Ammon's horn (tissue), 1 donor: ENCODE data around the gene HJURP.

Source experiments
- DNase-seq: peaks from one replicate; pipeline ENCODE4 v3.0.0-alpha.2; 2016; ENCODE audit warnings: low spot score

HJURP gene

DNA sequence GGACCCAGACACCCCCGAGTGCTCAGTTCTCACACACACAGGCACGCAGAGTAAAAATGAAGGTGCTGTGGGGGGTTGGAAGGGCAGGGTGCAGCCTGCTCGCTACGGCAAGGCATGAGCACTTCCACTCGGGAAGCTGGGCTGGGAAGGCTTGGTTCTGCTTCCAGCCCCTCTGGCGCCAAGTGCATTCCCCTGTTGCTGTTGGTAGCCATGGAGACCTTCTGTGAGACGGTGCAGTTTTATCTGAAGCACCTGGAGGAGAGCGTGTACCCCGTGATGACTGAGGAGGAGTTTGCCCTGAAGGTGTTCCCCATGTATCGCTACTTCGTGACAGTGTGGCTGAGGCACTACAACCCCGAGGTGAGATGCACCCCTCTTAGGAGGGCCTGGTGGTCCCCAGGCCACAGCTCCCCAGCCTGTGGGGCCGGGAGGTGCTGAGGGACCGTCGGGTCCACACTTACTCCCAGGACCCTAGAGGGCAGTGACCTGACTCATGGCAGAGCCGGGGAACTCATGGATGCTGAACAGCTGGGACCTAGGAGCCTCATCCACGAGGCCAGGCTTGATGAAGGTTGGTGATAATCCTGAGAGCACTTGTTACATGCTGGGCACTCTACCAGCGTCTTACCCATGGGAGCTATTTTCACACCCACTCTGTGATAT, 60.7 kb downstream of the HJURP start:
- DNase-seq, result no peak

DNA sequence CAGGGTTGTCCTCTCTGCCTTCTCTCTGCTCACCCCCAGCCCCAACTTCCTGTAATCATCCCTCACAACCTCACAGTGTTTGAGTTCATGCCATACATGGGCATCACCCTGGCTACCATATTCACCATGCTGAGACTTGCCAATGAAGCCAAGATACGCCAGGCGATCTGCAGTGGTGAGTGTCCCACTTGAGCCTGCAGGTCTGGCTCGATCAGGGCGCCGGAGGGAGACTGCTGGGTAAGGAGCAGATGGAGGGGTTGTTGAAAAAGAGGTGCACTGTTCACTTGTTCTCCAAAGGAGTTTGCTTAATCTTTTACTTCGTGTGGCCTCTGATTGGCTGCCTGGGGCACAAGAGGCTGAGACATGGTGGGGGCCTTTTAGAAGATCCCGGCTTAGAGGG, 61.6 kb downstream of the HJURP start:
- DNase-seq, result no peak

DNA sequence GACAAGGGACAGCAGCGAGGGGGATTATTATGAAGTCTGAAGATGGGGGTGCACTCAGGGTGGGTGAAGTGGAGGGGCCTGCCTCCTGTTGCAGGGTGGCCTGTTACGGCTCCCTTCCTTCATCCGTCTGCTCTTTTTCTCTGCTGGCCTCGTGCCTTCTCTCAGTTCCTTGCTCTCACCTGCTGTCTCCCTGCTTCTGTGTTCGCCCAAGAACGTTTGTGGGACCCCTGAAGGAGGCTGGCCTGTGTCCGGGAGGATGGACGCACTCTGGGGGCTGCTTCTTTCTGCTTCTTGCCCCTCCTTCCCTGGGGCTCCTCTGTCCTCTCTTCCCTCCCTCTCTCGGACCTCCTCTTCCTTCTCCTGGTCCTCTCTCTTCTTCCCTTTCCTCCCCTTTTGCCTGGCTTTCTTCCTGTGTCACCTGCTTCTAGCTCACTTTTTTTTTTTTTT, 62.4 kb downstream of the HJURP start:
- DNase-seq, result no peak

DNA sequence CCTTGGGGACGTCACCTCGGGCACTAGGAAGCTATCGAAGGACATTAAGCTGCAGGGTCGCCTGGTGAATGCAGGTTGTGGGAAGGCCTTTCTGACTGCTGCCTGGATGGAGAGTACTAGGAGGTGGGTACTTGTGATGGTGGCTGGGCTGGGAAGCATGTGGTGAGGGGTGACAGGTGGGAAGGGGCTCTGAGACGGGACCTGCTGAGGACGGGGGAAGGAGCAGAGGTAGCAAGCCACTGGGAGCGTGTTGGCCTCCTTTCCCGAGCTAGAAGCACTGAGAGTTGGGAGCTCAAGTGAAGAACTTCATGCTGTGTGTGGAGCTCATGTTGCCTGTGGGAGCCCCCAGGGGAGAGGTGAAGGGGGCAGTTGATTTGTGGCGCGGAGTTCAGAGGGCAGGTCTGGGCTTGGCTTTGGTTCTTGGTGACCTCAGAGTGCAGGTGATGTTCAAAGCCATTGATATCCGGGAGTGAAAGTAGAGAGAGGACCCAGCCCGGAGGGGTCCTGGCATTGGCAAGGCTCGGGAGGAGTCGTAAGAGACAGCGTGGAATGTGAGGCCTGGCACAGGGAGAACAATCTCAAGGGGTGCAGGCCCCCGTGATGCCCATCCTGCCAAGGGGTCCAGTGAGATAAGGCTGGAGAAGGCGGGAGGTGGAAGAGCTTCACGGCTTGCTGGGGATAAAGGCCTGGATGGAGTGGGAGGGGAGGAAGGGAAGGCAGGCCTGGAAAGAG, 63.0 kb downstream of the HJURP start:
- no peak for DNase-seq

DNA sequence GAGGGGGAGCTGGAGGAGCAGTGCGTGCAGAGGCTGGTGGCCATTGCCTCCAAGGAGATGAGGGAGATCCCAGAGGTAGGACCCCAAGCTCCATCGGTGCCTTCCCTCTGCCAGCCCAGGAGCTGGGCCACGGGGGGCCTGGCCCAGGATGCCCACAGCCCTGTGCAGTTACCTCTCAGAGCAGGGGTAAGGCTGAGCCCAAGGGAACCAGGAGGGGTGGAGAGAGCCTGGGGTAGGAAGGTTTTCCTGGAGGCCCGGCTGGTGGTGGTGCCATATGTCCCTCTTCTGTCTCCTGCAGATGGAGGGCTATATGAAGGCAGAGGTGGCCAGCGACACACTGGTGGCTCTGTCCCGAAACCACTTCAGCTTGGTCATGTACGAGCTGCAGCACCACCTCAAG, 64.8 kb downstream of the HJURP start:
- DNase-seq, result no peak
